Thoracic aorta (tissue), 2 donors: Measurements from ENCODE around the gene LY86. TPM values are rescaled to one million over a fixed set of nuclear protein-coding genes. Genes with fewer than 3 reads are reported as not detected.

ENCODE experiments used
- ATAC-seq: fragments of 150-250 bp; one replicate; pipeline ENCODE4 v1.8.0; 2017; ENCODE audit warnings: low read depth; ENCODE audit not compliant: insufficient number of reproducible peaks, low FRiP score
- DNase-seq: peaks from one replicate; pipeline ENCODE4 v3.0.0-alpha.2; 2020; ENCODE audit warnings: low spot score
- H3K27ac ChIP-seq, 2 donors: fragments of 200-600 bp; sonication (generic); 1 replicate in 1 of 2; 2 replicates in 1 of 2; pipeline ENCODE4 v1.5.1; 2016; ENCODE audit warnings: mild to moderate bottlenecking in 2 of 2, moderate library complexity in 2 of 2
- H3K27me3 ChIP-seq: fragments of 200-600 bp; sonication (generic); replicated peaks from 2 replicates; pipeline ENCODE4 v1.6.0; 2016; ENCODE audit warnings: mild to moderate bottlenecking; ENCODE audit not compliant: insufficient read depth
- H3K36me3 ChIP-seq: fragments of 200-600 bp; sonication (generic); one replicate; pipeline ENCODE4 v1.5.1; 2016
- H3K4me1 ChIP-seq, 2 donors: fragments of 200-600 bp; sonication (generic); 1 replicate in 1 of 2; 2 replicates in 1 of 2; pipeline versions ENCODE4 v1.5.1 to v1.6.0; 2016; ENCODE audit warnings: low read depth in 2 of 2, mild to moderate bottlenecking in 1 of 2; ENCODE audit not compliant: control insufficient read depth in 1 of 2
- H3K4me3 ChIP-seq: fragments of 200-600 bp; sonication (generic); 2 replicates; pipeline ENCODE4 v1.5.1; 2016; ENCODE audit warnings: mild to moderate bottlenecking
- H3K9me3 ChIP-seq: fragments of 200-600 bp; sonication (generic); 2 replicates; pipeline ENCODE4 v1.5.1; 2016
- CTCF ChIP-seq: fragments of 200-600 bp; sonication (generic); IDR thresholded peaks from one replicate; pipeline ENCODE4 v1.5.1; 2019; ENCODE audit warnings: antibody characterized with exemption
- total RNA-seq, 2 donors: library from RNA; depleted of rRNA; stranded (reverse); fragments of >200 nt; gene quantifications; one replicate each; pipeline versions ENCODE4 v1.1.0 to v1.2.3, GENCODE V29; 2016

LY86 gene
- total RNA-seq, 2 donors from 2014 or later = 4.5 to 6.5 TPM

GRCh38 chr6:6614983-6615349, 26.4 kb downstream of the LY86 start:
- no peak for TF ChIP-seq CTCF
- Histone ChIP-seq H3K36me3 (no peaks in the 10 kb centered on the region), H3K9me3 (no peaks in the 10 kb centered on the region), H3K27ac (no peak overlapping the region), H3K4me1 (no peaks in the 10 kb centered on the region), H3K4me3 (no peak overlapping the region), H3K27me3 (no peaks in the 10 kb centered on the region)
- DNase-seq (no peak), ATAC-seq (no peak)

GRCh38 chr6:6616656-6617055, 28.1 kb downstream of the LY86 start:
- Histone ChIP-seq H3K36me3 (no peaks in the 10 kb centered on the region), H3K27ac (no peak overlapping the region), H3K4me3 (no peak overlapping the region), H3K27me3 (no peaks in the 10 kb centered on the region), H3K4me1 (no peaks in the 10 kb centered on the region), H3K9me3 (no peaks in the 10 kb centered on the region)
- no peak for TF ChIP-seq CTCF
- no peak for DNase-seq
- no peak for ATAC-seq

- Histone ChIP-seq H3K4me1 (no peaks in the 10 kb centered on the region), H3K27ac (no peak overlapping the region), H3K9me3 (no peaks in the 10 kb centered on the region), H3K36me3 (no peaks in the 10 kb centered on the region), H3K4me3 (no peak overlapping the region), H3K27me3 (no peaks in the 10 kb centered on the region)
- TF ChIP-seq CTCF = no peak
- ATAC-seq (no peak), DNase-seq (no peak)
Measured at GRCh38 chr6:6619021-6619794, 30.7 kb downstream of the LY86 start.

- H3K27ac ChIP-seq = no peak overlapping the region
Measured at GRCh38 chr6:6620766-6621425, 32.4 kb downstream of the LY86 start.

More at GRCh38 chr6:6620766-6621425, 32.4 kb downstream of the LY86 start:
- no peak for ATAC-seq
- Histone ChIP-seq H3K27me3 (no peaks in the 10 kb centered on the region), H3K9me3 (no peaks in the 10 kb centered on the region), H3K36me3 (no peaks in the 10 kb centered on the region), H3K4me3 (no peak overlapping the region), H3K4me1 (no peaks in the 10 kb centered on the region)
- DNase-seq = no peak
- no peak for TF ChIP-seq CTCF
